Mucosa of rectum (tissue), 2 donors: ENCODE measurements around the gene ZNF618.
A peak's percentile ranks its signal among the peaks of the same experiment; 100 is the strongest.

Source experiments
- H3K27ac ChIP-seq, 2 donors: one replicate each; pipeline ENCODE4 v1.7.0; 2013; ENCODE audit warnings: inconsistent platforms in 2 of 2, low read depth in 2 of 2, low read length in 2 of 2
- H3K27me3 ChIP-seq, 2 donors: one replicate each; pipeline ENCODE4 v1.7.0; 2013; ENCODE audit warnings: low read length in 2 of 2; ENCODE audit not compliant: control insufficient read depth in 2 of 2, insufficient read depth in 2 of 2
- H3K36me3 ChIP-seq, 2 donors: one replicate each; pipeline ENCODE4 v1.7.0; 2013; ENCODE audit warnings: low read length in 2 of 2; ENCODE audit not compliant: control insufficient read depth in 2 of 2, insufficient read depth in 2 of 2
- H3K4me1 ChIP-seq, 2 donors: one replicate each; pipeline ENCODE4 v1.7.0; 2013; ENCODE audit warnings: low read length in 2 of 2, mild to moderate bottlenecking in 1 of 2; ENCODE audit not compliant: control insufficient read depth in 2 of 2, insufficient read depth in 2 of 2
- H3K4me3 ChIP-seq, 2 donors: one replicate each; pipeline ENCODE4 v1.7.0; 2013; ENCODE audit warnings: low read length in 2 of 2
- H3K9ac ChIP-seq, 2 donors: one replicate each; pipeline ENCODE4 v1.7.0; 2013; ENCODE audit warnings: low read length in 2 of 2, low read depth in 1 of 2, mild to moderate bottlenecking in 1 of 2
- H3K9me3 ChIP-seq, 2 donors: one replicate each; pipeline ENCODE4 v1.7.0; 2013; ENCODE audit warnings: low read length in 2 of 2; ENCODE audit not compliant: control insufficient read depth in 2 of 2
- donor health status: healthy.
- donor health status: Normal muscosa, but diverticular disease.

Gene ZNF618

GRCh38 chr9:114098936-114099668 is 223.0 kb downstream of the ZNF618 start, which contains the start of gene KIF12:
Gene KIF12, minus strand, starts transcription at chr9:114099292. Its CDS starts 16 bp downstream, at chr9:114099276.
- Histone ChIP-seq H3K27me3 (no peaks in the 10 kb centered on the region), H3K4me1 (peaks cover 8 to 13% of the 10 kb centered on the region in 2 donors), H3K9ac (peak within 1 kb of the TSS; percentile 32 to 52), H3K36me3 (peaks cover 1 to 9% of the 10 kb centered on the region in 2 donors), H3K4me3 (peak within 1 kb of the TSS; percentile 56 to 64), H3K9me3 (no peaks in the 10 kb centered on the region), H3K27ac (peak within 1 kb of the TSS; percentile 72)

GRCh38 chr9:114099669-114100270 is 223.7 kb downstream of the ZNF618 start:
- Histone ChIP-seq H3K4me1 (peaks cover 8 to 13% of the 10 kb centered on the region in 2 donors), H3K4me3 (no peak overlapping the region), H3K9ac (no peak overlapping the region), H3K27me3 (no peaks in the 10 kb centered on the region), H3K9me3 (no peaks in the 10 kb centered on the region), H3K27ac (no peak overlapping the region), H3K36me3 (peaks cover 0 to 6% of the 10 kb centered on the region in 2 donors)

DNA sequence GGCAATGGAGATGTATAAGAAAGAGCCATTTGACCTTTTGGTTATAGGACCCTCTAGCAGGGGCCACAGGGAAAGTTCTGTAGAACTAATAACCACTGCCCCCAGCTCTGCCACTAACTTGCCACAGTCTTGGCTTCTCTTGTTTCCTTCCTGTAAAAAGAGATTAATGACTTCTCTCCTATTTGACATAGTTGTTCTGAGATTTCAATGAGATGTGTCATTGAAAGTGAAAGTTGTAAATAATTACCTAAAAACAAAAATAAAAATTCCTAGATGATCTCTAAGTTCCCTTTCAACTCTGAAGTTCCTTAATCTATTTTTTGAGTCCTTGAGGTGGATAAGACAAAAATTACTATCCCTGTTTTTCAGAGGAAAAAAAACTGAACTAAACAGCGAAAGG is 224.4 kb downstream of the ZNF618 start:
- no peak overlapping the region for H3K9ac ChIP-seq
- H3K4me3 ChIP-seq = no peak overlapping the region
- H3K27me3 ChIP-seq = no peaks in the 10 kb centered on the region
- peaks cover 8 to 13% of the 10 kb centered on the region in 2 donors for H3K4me1 ChIP-seq
- H3K27ac ChIP-seq = no peak overlapping the region
- peaks cover 0 to 1% of the 10 kb centered on the region in 2 donors for H3K36me3 ChIP-seq
- no peaks in the 10 kb centered on the region for H3K9me3 ChIP-seq

DNA sequence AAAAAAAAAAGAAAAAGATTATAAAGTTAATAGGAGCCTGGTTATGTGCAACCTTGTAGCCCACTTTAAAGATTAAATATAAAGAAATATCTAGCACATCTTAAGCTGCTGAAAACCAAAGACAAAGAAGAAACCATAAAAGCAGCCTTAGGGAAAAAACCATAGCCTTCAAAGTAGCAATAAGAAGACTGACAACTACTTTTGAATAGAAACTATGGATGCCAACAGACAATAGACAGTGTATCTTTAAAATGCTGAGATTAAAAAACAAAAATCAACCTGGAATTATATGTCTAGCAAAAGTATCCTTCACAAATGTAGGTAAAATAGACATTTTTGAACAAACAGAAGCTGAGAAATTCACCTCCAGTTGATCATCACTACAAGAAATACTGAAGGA is 226.4 kb downstream of the ZNF618 start:
- no peaks in the 10 kb centered on the region for H3K27me3 ChIP-seq
- no peak overlapping the region for H3K27ac ChIP-seq
- peaks cover 7 to 12% of the 10 kb centered on the region in 2 donors for H3K4me1 ChIP-seq
- no peak overlapping the region for H3K9ac ChIP-seq
- H3K36me3 ChIP-seq = no peaks in the 10 kb centered on the region
- no peak overlapping the region for H3K4me3 ChIP-seq
- H3K9me3 ChIP-seq = no peaks in the 10 kb centered on the region

DNA sequence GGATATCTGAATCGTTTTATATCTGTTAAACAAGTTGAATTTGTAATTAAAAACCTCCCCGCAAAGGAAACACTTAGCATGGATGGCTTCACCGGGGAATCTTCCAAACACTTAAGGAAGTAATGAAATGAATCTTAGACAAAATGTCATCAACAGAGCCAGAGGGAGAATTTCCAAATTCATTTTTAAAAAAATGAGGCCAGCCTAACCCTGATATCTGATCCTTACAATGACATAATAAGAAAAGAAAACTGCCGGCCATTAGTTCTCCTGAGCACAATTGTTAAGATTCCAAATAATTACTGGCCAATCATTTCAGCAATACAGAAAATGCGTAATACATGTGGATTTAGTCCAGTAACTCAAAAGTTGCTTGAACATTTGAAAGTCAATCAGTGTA is 229.1 kb downstream of the ZNF618 start:
- Histone ChIP-seq H3K27me3 (no peaks in the 10 kb centered on the region), H3K4me3 (no peak overlapping the region), H3K9me3 (no peaks in the 10 kb centered on the region), H3K27ac (no peak overlapping the region), H3K9ac (no peak overlapping the region), H3K4me1 (peaks cover 0 to 2% of the 10 kb centered on the region in 2 donors), H3K36me3 (no peaks in the 10 kb centered on the region)
